ENCODE results near the gene ASIC2.
"Not testable (repeated sequence)": the region's sequence is repeated elsewhere in the genome, so short reads cannot be mapped to it uniquely, and the experiment has no call there.

Gene ASIC2

DNA sequence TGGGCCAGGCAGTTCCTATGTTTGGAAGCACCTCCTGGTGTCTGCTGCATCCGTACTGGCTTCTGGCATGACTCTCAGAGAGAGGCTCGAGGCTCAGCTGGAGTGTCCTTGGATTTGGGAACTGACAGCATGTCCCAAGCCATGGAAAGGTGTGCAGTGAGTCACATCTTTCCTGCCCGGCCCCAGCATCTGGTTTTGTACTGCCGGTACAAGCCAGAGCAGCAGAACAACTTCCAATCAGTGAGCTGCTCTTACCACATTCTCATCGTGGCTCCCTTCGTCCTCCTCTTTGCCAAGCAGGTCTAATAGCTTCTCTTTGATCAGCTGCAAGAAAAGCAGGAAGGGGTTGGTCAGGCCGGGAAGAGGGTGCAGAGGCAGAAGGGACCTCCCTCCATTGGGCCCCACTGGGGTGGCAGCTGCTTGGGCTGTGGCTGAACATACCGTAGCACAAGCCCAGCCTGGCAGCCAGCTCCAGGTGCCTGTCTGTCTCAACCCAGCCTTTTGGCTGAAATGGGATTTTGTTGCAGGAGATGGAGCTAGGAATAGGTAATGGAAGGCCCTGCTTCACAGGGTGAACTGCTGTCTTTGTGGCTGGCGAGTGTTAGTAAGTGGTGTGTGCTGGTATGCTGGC is 277.3 kb downstream of the ASIC2 start:
- no peak for DNase-seq

GRCh38 chr17:33014751-33015150 is 278.3 kb downstream of the ASIC2 start:
- DNase-seq: no peak

DNA sequence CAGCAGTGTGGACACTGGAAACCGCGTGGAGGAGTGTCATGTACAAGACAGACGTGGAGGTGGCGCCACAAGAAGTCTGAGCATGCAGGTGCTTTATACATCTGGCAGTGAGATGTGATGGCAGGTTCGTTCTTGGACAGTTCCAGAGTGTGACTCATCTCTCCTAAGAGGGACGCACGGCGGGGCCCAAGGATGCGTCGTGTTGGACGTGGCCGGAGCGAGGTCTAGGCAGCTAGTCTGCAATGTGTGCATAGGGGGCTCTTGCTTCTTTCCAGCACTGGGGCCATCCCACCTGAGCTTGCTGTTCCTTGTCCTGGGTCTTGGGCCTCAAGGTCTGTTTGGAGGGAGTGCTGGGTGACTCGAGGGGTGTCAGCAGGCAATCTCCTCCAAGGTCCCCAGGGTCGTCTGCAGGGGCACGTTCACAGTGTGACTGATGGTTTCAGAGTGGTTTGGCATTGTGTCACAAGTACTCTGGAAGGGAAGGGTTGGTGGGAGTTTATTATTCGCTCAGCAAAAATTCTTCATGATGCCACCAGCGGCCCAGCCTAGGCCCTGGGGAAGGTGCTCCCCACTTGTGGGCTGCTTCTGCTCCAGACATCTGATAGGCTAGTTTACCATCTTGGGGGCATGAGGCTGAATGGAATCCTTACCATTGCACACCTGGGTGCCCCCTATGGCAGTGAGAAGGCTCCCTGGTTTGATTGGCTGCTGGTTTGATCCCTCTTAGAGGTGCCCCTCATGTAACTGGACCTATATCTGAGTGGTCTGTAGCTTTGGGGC is 279.3 kb downstream of the ASIC2 start:
- DNase-seq: no peak

- no peak for DNase-seq
Measured at GRCh38 chr17:33012522-33013033, 280.5 kb downstream of the ASIC2 start.

GRCh38 chr17:33009636-33010035 is 283.5 kb downstream of the ASIC2 start:
- no peak for DNase-seq

- DNase-seq: no peak
Measured at GRCh38 chr17:33007186-33007585, 285.9 kb downstream of the ASIC2 start.

DNA sequence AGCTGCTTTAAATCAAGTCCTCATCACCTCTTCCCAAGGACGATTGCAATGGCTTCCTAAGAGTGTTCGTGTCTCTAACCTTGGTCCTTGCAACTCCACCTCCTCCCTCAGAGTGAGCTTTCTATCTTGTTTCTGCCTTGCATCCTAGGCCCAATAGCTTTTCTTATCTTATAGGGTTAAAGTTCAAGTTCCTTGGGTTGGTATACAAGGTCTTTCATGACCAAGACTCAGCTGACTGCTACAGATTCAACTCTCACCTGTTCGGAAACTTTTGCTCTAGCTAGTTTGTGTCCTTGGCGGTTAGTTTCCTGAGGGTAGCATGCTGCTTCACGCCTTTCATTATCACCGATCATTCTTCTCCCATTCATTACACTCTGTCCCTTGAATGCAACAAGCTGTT is 290.8 kb downstream of the ASIC2 start:
- no peak for DNase-seq

GRCh38 chr17:32998887-32999228 is 294.2 kb downstream of the ASIC2 start:
- no peak for DNase-seq

GRCh38 chr17:32998111-32998886 is 294.8 kb downstream of the ASIC2 start:
- peak; percentile 6 to 25 for DNase-seq

- DNase-seq: no peak
Measured at GRCh38 chr17:32995416-32996045, 297.6 kb downstream of the ASIC2 start.

- DNase-seq: no peak
Measured at GRCh38 chr17:32993977-32994376, 299.1 kb downstream of the ASIC2 start.

DNA sequence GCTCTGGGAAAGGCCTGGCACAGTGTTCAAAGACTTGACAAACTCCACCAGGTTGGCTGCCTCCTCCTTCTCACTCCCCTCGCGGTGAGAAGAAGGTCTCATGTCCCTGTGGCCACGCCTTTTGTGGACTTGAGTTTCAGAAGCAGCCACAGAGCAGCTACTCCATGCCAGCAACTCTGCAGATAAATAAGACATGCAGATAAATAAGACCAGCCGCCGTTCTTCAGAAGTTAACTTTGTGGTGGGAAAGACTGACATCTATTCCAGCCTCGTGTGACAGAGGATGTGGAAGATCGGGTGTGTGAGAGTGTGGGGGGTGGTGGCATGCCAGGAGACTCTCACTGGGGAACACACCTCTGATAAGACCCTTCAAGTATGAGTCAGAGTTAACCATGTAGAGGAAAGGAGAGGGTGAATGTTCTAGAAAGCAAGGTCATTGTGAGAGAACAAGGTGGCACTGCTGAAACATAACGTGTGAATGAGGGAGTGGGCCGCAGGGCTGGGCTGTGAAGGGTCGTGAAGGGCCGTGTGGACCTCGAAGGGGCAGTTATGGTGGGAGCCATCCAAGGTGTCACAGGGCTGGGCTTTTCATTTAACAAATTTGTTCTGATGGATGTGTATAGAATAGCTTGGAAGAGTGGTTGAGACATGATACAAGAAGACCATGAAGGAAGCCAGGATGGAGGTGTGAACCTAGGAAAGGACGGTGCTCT is 300.6 kb downstream of the ASIC2 start:
- DNase-seq: no peak

DNA sequence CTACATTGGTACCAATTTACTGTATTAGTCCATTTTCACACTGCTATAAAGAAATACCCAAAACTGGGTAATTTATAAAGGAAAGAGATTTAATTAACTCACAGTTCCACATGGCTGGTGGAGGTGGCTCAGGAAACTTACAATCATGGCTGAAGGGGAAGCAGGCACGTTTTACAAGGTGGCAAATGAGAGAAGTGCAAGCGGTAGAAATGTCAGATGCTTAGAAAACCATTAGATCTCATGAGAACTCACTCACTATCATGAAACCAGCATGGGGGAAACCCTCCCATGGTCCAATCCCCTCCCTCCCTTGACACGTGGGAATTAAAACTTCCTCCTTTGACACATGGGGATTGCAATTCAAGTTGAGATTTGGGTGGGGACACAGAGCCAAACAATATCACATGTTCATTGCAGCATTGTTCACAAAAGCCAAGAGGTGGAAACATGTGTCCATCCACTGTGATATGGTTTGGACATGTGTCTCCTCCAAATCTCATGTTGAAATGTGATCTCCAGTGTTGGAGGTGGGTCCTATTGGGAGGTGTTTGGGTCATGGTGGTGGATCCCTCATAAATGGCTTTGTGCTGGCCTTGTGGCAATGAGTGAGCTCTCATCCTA is 304.5 kb downstream of the ASIC2 start:
- DNase-seq: no peak

GRCh38 chr17:32987868-32988267 is 305.2 kb downstream of the ASIC2 start:
- not testable (repeated sequence) for DNase-seq

DNA sequence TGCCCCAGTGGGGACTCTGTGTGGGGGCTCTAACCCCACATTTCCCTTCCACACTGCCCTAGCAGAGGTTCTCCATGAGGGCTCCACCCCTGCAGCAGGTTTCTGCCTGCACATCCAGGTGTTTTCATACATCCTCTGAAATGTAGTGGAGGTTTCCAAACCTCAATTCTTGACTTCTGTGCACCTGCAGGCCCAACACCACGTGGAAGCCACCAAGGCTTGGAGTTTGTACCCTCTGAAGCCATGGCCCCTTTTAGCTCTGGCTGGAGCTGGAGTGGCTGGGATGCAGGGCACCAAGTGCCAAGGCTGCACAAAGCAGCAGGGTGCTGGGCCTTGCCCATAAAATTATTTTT is 305.7 kb downstream of the ASIC2 start:
- not testable (repeated sequence) for DNase-seq

GRCh38 chr17:32985050-32985756 is 307.9 kb downstream of the ASIC2 start:
- no peak for DNase-seq

- not testable (repeated sequence) for DNase-seq
Measured at GRCh38 chr17:32981611-32982010, 311.5 kb downstream of the ASIC2 start.

DNA sequence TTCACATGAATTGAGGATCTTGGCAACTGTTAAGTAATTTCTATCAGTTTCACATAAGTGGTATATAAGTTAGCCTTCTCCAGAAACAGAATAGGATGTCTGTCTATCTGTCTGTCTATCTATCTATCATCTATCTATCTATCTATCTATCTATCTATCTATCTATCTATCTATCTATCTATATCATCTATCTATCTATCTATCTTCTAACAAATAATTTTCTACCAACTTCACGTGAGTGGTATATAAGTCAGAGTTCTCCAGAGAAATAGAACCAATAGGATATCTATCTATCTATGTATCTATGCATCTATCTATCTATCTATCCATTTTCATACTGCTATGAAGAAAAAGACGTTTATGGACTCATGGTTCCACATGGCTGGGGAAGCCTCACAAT is 312.9 kb downstream of the ASIC2 start:
- no peak for DNase-seq

GRCh38 chr17:32976605-32977004 is 316.5 kb downstream of the ASIC2 start:
- DNase-seq: no peak

- DNase-seq: no peak
Measured at GRCh38 chr17:32976131-32976530, 317.0 kb downstream of the ASIC2 start.

DNA sequence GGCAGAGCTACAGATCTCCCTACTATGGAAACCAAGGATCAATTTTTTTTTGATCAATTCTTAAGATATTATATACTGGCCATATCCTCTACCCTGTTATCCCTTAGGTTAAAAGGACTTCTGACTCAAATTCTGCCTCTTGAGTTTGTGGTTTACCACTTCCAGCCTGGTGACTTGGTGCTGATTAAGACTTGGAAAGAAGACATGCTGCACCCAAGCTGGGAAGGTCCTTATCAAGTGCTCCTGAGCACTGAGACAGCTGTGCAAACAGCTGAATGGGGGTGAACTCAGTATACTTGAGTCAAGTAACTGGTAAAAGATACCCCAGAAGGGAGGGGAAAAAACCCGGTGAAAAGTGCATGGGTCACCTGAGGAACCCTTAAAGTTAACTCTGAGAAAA is 321.9 kb downstream of the ASIC2 start:
- no peak for DNase-seq

DNA sequence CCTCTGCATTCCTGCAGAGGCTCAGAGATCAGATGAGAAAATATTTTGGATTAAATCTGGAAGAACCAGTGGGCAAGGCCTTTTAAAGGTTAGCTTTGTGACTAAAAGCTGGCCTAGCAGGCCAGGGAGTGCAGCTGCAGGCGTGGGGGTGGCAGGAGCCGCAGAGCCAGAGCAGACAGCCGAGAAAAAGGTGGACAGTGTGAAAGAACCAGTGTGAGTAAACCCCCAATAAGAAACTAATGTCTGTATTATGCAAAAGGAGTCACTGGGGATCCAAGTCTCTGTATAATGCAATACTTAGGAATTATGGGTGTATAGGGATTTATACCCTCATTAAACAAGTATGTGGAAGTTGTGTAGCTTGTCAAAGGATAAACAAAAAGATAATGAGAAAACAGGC is 322.8 kb downstream of the ASIC2 start:
- DNase-seq: no peak
